ENCODE data around the gene RMC1. TPM values are rescaled to one million over a fixed set of nuclear protein-coding genes. Genes with fewer than 3 reads are reported as not detected.

Gene RMC1
- total RNA-seq, 4 donors from 2014 or later, result 24.9 to 41.0 (median 31.0) TPM

- no peaks in the 10 kb centered on the region for H3K27me3 ChIP-seq
- 36% methylated on average over 9 of the region's 12 CpGs for WGBS
- TF ChIP-seq EP300 (IDR thresholded peaks at IDR 0.05) (no peak), POLR2A (IDR thresholded peaks at IDR 0.05; ENCODE audit: low read depth) (no peak), POLR2AphosphoS5 (IDR thresholded peaks at IDR 0.05) (no peak)
- TF ChIP-seq, protein P1, sequence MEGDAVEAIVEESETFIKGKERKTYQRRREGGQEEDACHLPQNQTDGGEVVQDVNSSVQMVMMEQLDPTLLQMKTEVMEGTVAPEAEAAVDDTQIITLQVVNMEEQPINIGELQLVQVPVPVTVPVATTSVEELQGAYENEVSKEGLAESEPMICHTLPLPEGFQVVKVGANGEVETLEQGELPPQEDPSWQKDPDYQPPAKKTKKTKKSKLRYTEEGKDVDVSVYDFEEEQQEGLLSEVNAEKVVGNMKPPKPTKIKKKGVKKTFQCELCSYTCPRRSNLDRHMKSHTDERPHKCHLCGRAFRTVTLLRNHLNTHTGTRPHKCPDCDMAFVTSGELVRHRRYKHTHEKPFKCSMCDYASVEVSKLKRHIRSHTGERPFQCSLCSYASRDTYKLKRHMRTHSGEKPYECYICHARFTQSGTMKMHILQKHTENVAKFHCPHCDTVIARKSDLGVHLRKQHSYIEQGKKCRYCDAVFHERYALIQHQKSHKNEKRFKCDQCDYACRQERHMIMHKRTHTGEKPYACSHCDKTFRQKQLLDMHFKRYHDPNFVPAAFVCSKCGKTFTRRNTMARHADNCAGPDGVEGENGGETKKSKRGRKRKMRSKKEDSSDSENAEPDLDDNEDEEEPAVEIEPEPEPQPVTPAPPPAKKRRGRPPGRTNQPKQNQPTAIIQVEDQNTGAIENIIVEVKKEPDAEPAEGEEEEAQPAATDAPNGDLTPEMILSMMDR (IDR thresholded peaks at IDR 0.05), result no peak
- no peak overlapping the region for H3K4me3 ChIP-seq
- no peak for DNase-seq (ENCODE audit: extremely low spot score)
- H3K36me3 ChIP-seq, result no peaks in the 10 kb centered on the region
- intact Hi-C loops (cut with DNase I), result no loop called here
- H3K9me3 ChIP-seq, result no peaks in the 10 kb centered on the region
- peaks cover 0 to 14% (median 11%) of the 10 kb centered on the region in 4 donors for H3K4me1 ChIP-seq
- no peak overlapping the region for H3K27ac ChIP-seq (replicated peaks in 1 of 4)
These were observed 7.4 kb upstream of the RMC1 start for GRCh38 chr18:23495723-23496440.

- Histone ChIP-seq H3K36me3 (no peaks in the 10 kb centered on the region), H3K27ac (replicated peaks in 1 of 4) (no peak overlapping the region), H3K27me3 (no peaks in the 10 kb centered on the region), H3K9me3 (no peaks in the 10 kb centered on the region), H3K4me1 (peaks cover 6 to 25% (median 20%) of the 10 kb centered on the region in 4 donors), H3K4me3 (no peak overlapping the region)
- no peak for DNase-seq (ENCODE audit: extremely low spot score)
- TF ChIP-seq, protein P1 (IDR thresholded peaks at IDR 0.05), result no peak
- TF ChIP-seq POLR2AphosphoS5 (IDR thresholded peaks at IDR 0.05) (no peak), POLR2A (IDR thresholded peaks at IDR 0.05; ENCODE audit: low read depth) (no peak), EP300 (IDR thresholded peaks at IDR 0.05) (no peak)
- intact Hi-C loops (cut with DNase I), result no loop called here
- 75% methylated on average over 2 of the region's 2 CpGs for WGBS
These were observed 5.2 kb upstream of the RMC1 start for GRCh38 chr18:23498117-23498516.

DNA sequence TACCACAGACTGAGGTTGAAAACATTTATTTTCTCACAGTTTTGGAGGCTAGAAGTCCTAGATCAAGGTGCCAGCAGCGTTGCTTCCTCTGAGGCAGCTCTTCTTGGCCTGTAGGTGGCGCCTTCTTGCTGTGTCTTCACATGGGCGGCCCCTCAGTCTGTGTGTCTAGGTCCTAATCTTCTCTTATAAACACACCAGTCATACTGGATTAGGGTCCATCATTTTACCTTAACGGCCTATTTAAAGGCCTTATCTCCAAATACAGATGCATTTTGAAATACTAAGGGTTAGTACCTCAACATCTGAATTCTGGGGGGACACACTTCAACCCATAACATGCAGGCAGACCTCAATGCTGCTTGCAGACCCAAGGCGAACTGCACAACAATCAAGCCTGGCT, 4.4 kb upstream of the RMC1 start:
- no peak overlapping the region for H3K27ac ChIP-seq (replicated peaks in 1 of 4)
- intact Hi-C loops (cut with DNase I), result no loop called here
- no peaks in the 10 kb centered on the region for H3K9me3 ChIP-seq
- 14% methylated on average over 3 of the region's 5 CpGs for WGBS
- peaks cover 6 to 25% (median 21%) of the 10 kb centered on the region in 4 donors for H3K4me1 ChIP-seq
- no peaks in the 10 kb centered on the region for H3K27me3 ChIP-seq
- no peak overlapping the region for H3K4me3 ChIP-seq
- no peak for DNase-seq (ENCODE audit: extremely low spot score)
- TF ChIP-seq POLR2A (IDR thresholded peaks at IDR 0.05; ENCODE audit: low read depth), result no peak
- no peak for TF ChIP-seq EP300 (IDR thresholded peaks at IDR 0.05)
- TF ChIP-seq POLR2AphosphoS5 (IDR thresholded peaks at IDR 0.05), result peak in 1 of 2 donors; percentile 27
- TF ChIP-seq, protein P1 (IDR thresholded peaks at IDR 0.05), result peak; percentile 59 to 78 (median 60)
- no peaks in the 10 kb centered on the region for H3K36me3 ChIP-seq

- Histone ChIP-seq H3K36me3 (no peaks in the 10 kb centered on the region), H3K27me3 (no peaks in the 10 kb centered on the region), H3K9me3 (no peaks in the 10 kb centered on the region), H3K27ac (replicated peaks in 1 of 4) (no peak overlapping the region), H3K4me1 (peaks cover 7 to 29% (median 26%) of the 10 kb centered on the region in 4 donors), H3K4me3 (no peak overlapping the region)
- intact Hi-C loops (cut with DNase I), result no loop called here
- TF ChIP-seq EP300 (IDR thresholded peaks at IDR 0.05) (no peak), POLR2AphosphoS5 (IDR thresholded peaks at IDR 0.05) (no peak), POLR2A (IDR thresholded peaks at IDR 0.05; ENCODE audit: low read depth) (no peak)
- TF ChIP-seq, protein P1 (IDR thresholded peaks at IDR 0.05), result no peak
- no peak for DNase-seq (ENCODE audit: extremely low spot score)
- WGBS, result 65% methylated on average over 11 of the region's 11 CpGs
These were observed 4.0 kb upstream of the RMC1 start for GRCh38 chr18:23499291-23499781.
